Heart right ventricle (tissue), 16 donors: Measurements from ENCODE around the gene TLL2. TPM values are rescaled to one million over a fixed set of nuclear protein-coding genes. Genes with fewer than 3 reads are reported as not detected.
A peak's percentile ranks its signal among the peaks of the same experiment; 100 is the strongest.

Source experiments
- ATAC-seq, 8 donors: fragments of 200-7000 bp; cut with Tn5 transposase; one replicate each; pipeline ENCODE4 v1.9.1; 2020; ENCODE audit warnings: mild to moderate bottlenecking in 8 of 8, moderate library complexity in 8 of 8, moderate number of reproducible peaks in 1 of 8
- DNase-seq, 2 donors: peaks; one replicate each; pipeline ENCODE4 v3.0.0-alpha.2; 2020
- H3K27ac ChIP-seq, 10 donors: fragments of 200-600 bp; sonication (generic) in 2 of 10; one replicate each; pipeline versions ENCODE4 v1.5.0 to v1.8.0; 2020 to 2022; ENCODE audit warnings: mild to moderate bottlenecking in 3 of 10
- H3K27me3 ChIP-seq, 7 donors: fragments of 200-600 bp; one replicate each; pipeline ENCODE4 v1.8.0; 2021 to 2022; ENCODE audit warnings: mild to moderate bottlenecking in 2 of 7
- H3K36me3 ChIP-seq, 9 donors: fragments of 200-600 bp; sonication (generic) in 1 of 9; one replicate each; pipeline versions ENCODE4 v1.5.0 to v1.8.0; 2020 to 2022; ENCODE audit warnings: mild to moderate bottlenecking in 2 of 9
- H3K4me1 ChIP-seq, 9 donors: fragments of 200-600 bp; sonication (generic) in 1 of 9; one replicate each; pipeline versions ENCODE4 v1.5.0 to v1.8.0; 2020 to 2022; ENCODE audit warnings: mild to moderate bottlenecking in 4 of 9
- H3K4me3 ChIP-seq, 10 donors: fragments of 200-600 bp; sonication (generic) in 2 of 10; one replicate each; pipeline versions ENCODE4 v1.5.0 to v1.8.0; 2020 to 2022; ENCODE audit warnings: mild to moderate bottlenecking in 7 of 10, moderate library complexity in 2 of 10
- H3K9me3 ChIP-seq, 11 donors: fragments of 200-600 bp in 10 of 11; sonication (generic) in 2 of 11; one replicate each; pipeline versions ENCODE4 v1.5.0 to v1.8.0; 2013 to 2022; ENCODE audit warnings: mild to moderate bottlenecking in 2 of 11, control low read depth in 1 of 11, moderate library complexity in 1 of 11
- CTCF ChIP-seq, 9 donors: fragments of 200-600 bp; sonication (generic) in 2 of 9; IDR thresholded peaks; one replicate each; pipeline versions ENCODE4 v1.5.0 to v1.8.0; 2021 to 2022; ENCODE audit warnings: antibody characterized with exemption in 9 of 9, mild to moderate bottlenecking in 5 of 9, moderate library complexity in 1 of 9
- whole genome bisulfite sequencing, 2 donors: extraction: QIAGEN DNeasy Blood & Tissue Kit; methylation state at CpG; one replicate each; pipeline ENCODE4 v1.1.7; 2013; ENCODE audit warnings: inconsistent platforms in 1 of 2; 5-methylcytosine and 5-hydroxymethylcytosine counted together
- intact Hi-C, 10 donors: fragments of 100-400 bp; cut with DNase I; formaldehyde crosslinking; loops; one replicate each; pipeline versions ENCODE4 v1.11.1 to v1.14.2; 2022
- polyA plus RNA-seq, 2 donors: library from polyadenylated mRNA; stranded (reverse); fragments of 200-250 nt; gene quantifications; one replicate each; pipeline ENCODE4 v1.2.3, GENCODE V29; 2013
- total RNA-seq, 10 donors: library from RNA; stranded (reverse); fragmentation: NEBNext Ultra II Directional in 3 of 10; extraction: Animal tissue kit (Norgen Biotek cat#: 25700) in 3 of 10; gene quantifications; one replicate each; pipeline versions ENCODE4 v1.2.1 to v1.2.4, GENCODE V29; 2021 to 2023
- donor health status: Arrhythmogenic right ventricular cardiomyopathy.
- donor health status: ischemic (EF 13 %, LVEDD 7.1; RV severe dilation, severe dysfunction).
- donor health status: healthy with polysubstance abuse.
- donor health status: DM: no; HTN: yes; CAD: no.
- donor health status: DM: no; HTN: no; CAD: no.
- donor health status: ischemic (EF 25% LVEDD 6.9; RV normal size, moderate dysfunction).
- donor health status: ischemic (EF 25% LVEDD 5.7; RV mildly dilated, moderate dysfunction).
- donor health status: healthy.
- donor health status: DM: yes; HTN: yes; CAD: no.
- donor health status: Ischemic cardiomyopathy.
- donor health status: ischemic (EF 35%, LVEDD 5.7; RV mildly dilated, moderate dysfunction).
- donor health status: nonischemic (EF 11% LVEDD 7.7; RV severe dilation, severe dysfunction).
- donor health status: DM: yes; HTN: yes; CAD: no.
- donor health status: PGD.
- donor health status: ischemic (EF 29% LVEDD 5.4; RV normal size, mild dysfunction).
- donor health status: nonischemic (EF 23%, LVEDD 6.1; RV moderate dilation, normal function).

TLL2 gene
- total and polyA plus RNA-seq, 12 donors, result 2.3 to 9.2 (median 6.9) TPM

- TF ChIP-seq CTCF (IDR thresholded peaks at IDR 0.05), result no peak
- ATAC-seq (no peak), DNase-seq (no peak)
- intact Hi-C loops, result no loop called here
- Histone ChIP-seq H3K27ac (no peak overlapping the region), H3K4me3 (no peak overlapping the region), H3K27me3 (no peaks in the 10 kb centered on the region), H3K9me3 (peaks cover 0 to 15% (median 0%) of the 10 kb centered on the region in 11 donors), H3K4me1 (peaks cover 0 to 18% (median 8%) of the 10 kb centered on the region in 9 donors), H3K36me3 (no peaks in the 10 kb centered on the region)
Measured at GRCh38 chr10:96436035-96436434, 77.7 kb downstream of the TLL2 start.

GRCh38 chr10:96431211-96431970 is 82.3 kb downstream of the TLL2 start:
- Histone ChIP-seq H3K36me3 (peaks cover 0 to 3% (median 0%) of the 10 kb centered on the region in 9 donors), H3K27me3 (peaks cover 0 to 14% (median 0%) of the 10 kb centered on the region in 7 donors), H3K27ac (no peak overlapping the region), H3K4me3 (no peak overlapping the region), H3K9me3 (peaks cover 0 to 15% (median 0%) of the 10 kb centered on the region in 11 donors), H3K4me1 (peaks cover 0 to 8% (median 0%) of the 10 kb centered on the region in 9 donors)
- peak in 2 of 8 donors; percentile 9 to 25 for ATAC-seq
- no peak for DNase-seq
- 55 to 60% methylated on average over 15 of the region's 15 CpGs for WGBS, 2 donors
- intact Hi-C loops, result no loop called here
- TF ChIP-seq CTCF (IDR thresholded peaks at IDR 0.05), result no peak

- TF ChIP-seq CTCF (IDR thresholded peaks at IDR 0.05), result no peak
- no peak overlapping the region for H3K27ac ChIP-seq
- peaks cover 0 to 3% (median 0%) of the 10 kb centered on the region in 9 donors for H3K36me3 ChIP-seq
- intact Hi-C loops, result no loop called here
- no peak overlapping the region for H3K4me3 ChIP-seq
- 68 to 86% methylated on average over 2 of the region's 2 CpGs for WGBS, 2 donors
- DNase-seq (no peak), ATAC-seq (no peak)
- peaks cover 0 to 14% (median 0%) of the 10 kb centered on the region in 7 donors for H3K27me3 ChIP-seq
- peaks cover 0 to 13% (median 0%) of the 10 kb centered on the region in 9 donors for H3K4me1 ChIP-seq
- H3K9me3 ChIP-seq, result no peaks in the 10 kb centered on the region
Measured at GRCh38 chr10:96427291-96427690, 86.4 kb downstream of the TLL2 start.

GRCh38 chr10:96422525-96422924 is 91.2 kb downstream of the TLL2 start:
- intact Hi-C loops, result no loop called here
- no peaks in the 10 kb centered on the region for H3K9me3 ChIP-seq
- WGBS, 2 donors, result 87 to 88% methylated on average over 9 of the region's 9 CpGs
- H3K4me3 ChIP-seq, result no peak overlapping the region
- DNase-seq (no peak), ATAC-seq (no peak)
- no peak overlapping the region for H3K27ac ChIP-seq
- H3K4me1 ChIP-seq, result peaks cover 0 to 24% (median 5%) of the 10 kb centered on the region in 9 donors
- no peak for TF ChIP-seq CTCF (IDR thresholded peaks at IDR 0.05)
- H3K36me3 ChIP-seq, result no peaks in the 10 kb centered on the region
- peaks cover 0 to 1% (median 0%) of the 10 kb centered on the region in 7 donors for H3K27me3 ChIP-seq
